ENCODE data around the gene PRSS33.

Gene PRSS33

DNA sequence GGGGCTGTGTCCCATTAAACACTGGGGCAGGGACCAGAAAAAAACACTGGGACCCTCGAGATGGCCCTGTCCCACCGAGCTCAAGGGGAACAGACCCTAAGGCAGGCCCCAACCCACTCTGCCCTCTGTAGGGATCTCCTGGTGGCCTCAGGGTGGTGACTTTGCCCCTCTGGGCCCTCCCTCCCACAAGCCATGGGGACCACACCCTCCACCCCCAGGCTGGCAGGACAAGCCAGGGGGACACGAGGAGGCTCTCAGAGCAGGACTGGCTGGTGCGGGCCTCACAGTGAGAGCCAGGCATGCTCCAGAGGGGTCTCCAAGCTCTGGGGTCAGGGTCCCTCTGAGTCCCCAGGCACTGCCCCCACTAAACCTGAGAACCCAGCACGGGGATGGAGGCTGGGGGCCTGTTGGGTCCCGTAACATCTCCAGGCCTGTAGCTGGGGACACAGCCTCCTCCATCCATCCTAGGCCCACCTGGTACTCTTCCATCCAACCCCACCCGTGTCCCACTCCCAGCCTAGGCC is 49.4 kb downstream of the PRSS33 start:
- DNase-seq: no peak

DNA sequence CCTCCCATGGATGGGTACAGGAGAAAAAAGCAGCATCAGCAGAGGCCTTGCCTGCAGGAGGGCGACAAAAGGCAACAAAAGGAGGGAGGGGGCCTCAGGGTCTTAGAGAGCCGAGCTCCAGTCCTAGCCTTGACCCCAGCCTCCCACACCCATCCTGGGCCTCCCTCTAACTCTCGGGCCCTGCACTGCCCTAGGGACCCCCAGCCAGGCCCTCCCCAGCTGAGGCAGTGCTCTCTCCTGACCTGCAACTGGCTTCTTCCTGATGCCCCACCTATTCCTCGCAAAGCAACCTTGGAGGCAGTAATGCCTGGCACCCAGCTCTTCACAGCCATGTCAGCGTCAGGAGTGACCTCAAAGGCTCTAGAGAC is 50.1 kb downstream of the PRSS33 start:
- no peak for DNase-seq

DNA sequence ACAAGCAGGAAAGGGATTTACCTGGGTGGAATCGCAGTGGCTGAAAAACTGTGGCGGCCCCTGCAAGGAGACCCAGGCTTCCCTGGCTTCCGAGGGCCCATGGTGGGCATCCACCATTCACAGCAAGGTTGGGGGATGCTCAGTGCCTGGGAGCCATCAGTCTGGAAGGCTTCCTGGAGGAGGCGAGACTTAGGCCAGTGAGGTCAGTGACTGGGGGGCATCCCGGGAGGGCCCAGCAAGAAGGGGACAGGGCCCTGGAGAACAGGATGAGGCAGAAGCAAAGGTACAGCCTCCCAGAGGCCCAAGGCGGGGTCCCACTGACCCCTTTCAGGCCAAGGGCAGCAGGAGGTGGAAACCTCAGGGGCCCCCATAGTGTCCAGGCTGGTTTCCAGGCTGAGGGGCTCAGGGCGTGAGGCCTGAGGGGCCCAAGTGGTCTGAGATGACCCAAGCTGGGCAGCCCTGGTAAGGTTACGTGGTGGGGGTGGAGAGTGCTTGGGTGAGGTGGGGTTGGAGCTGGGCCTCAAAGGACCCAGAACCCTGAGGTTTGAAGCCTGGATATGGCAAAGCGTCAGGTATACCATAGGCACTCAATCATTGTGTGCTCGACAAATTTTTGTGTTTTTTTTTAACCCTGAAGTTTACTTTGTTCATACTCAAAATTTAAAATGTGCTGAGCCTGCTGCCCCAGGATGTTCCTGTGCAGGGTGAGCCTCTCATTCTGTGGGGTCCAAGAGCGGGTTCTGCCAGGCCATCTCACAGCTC is 50.7 kb downstream of the PRSS33 start:
- DNase-seq: no peak

DNA sequence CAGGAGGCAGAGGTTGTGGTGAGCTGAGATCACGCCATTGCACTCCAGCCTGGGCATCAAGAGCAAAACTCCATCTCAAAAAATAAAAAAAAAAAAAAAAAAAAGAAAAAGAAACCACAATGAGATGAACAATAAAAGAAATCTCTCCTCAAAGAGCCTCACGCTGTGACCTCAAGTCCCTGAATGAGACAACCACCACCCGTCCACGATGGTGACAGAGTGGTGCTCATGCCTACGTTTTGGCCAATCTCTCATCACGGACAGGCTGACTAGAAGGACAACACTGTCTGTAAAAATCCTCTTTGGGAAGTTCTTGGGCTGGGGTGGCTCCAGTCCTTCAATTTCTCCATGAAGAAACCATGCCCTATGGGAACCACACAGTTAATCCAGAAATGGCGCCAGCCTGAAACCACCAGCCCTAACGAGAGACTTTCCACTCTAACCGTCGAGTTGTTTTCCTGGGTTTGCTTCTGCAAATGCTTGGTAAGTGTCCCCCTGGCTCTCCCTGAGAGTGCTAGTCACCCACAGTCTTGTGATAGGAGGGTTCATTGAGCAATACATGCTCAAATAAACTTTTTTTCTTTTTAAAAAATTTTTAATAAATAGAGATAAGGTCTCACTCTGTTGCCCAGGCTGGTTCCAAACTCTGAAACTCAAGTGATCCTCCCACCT is 52.4 kb downstream of the PRSS33 start:
- DNase-seq: no peak

All from activated CD4-positive, alpha-beta T cell treated with anti-CD3 and anti-CD28 coated beads for 4 hours (primary cell).